HG02885 (cell line): ENCODE data around the gene URM1.
A peak's percentile ranks its signal among the peaks of the same experiment; 100 is the strongest.

Source experiments
- ATAC-seq: cut with Tn5 transposase; IDR thresholded peaks from one replicate; pipeline ENCODE4 v1.9.1; 2021; ENCODE audit warnings: mild to moderate bottlenecking; ENCODE audit not compliant: unreplicated experiment, poor library complexity

Gene URM1

DNA sequence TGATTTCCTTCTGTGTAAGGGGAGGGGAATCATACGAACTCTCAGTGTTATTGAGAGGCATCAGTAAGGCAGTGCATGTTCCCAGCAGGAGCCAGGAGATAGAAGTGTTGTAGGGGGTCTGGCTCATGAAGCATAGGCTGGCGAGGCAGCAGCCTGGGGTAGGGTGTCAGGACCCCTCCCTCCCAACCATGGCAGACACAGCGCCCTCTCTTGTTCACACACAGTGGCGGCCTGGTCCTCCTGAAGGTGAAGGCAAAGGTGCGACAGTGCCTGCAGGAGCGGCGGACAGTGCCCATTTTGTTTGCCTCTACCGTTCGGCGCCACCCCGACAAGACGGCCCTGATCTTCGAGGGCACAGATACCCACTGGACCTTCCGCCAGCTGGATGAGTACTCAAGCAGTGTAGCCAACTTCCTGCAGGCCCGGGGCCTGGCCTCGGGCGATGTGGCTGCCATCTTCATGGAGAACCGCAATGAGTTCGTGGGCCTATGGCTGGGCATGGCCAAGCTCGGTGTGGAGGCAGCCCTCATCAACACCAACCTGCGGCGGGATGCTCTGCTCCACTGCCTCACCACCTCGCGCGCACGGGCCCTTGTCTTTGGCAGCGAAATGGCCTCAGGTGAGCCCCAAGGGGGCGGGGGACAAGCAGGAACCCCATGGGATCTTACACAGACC is 26.1 kb upstream of the URM1 start:
- ATAC-seq, result no peak

DNA sequence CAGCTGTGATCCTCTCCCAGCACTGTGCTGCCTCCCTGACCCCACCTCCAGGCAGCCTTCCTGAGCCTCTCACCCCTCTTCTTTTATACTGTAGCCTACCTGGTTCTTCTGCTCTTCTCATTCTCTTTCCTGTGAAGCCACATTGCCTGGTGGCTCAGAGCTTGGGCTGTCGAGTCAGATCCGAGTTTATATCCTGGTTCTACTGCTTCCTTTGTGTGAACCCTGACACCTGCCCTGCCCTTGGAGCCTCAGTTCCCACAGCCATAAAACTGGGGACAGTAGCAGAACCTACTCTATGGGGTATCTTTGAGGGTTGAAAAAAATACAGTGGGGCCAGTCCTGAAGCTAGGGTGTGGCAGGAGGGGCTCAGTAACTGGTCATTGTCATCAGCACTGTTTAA is 22.0 kb upstream of the URM1 start:
- no peak for ATAC-seq

DNA sequence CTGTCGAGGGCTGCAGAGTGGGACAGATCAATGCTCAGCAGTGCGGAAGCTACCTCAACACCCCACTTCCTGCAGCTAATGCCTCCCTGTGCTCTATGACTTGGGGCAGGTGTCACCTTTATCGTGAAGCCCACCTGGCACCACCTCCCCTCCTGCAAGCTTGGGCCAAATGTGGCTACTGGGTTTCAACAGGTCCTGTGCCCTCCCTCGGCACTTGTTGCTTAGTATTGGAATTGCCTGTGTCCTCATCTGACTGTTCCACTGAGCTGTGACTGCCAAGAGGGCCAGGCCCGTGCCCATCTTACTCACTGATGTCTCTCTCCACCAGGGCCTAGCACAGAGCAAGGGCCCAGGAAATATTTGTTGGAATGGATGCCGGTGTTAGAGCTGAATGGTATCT is 21.4 kb upstream of the URM1 start:
- ATAC-seq, result no peak

DNA sequence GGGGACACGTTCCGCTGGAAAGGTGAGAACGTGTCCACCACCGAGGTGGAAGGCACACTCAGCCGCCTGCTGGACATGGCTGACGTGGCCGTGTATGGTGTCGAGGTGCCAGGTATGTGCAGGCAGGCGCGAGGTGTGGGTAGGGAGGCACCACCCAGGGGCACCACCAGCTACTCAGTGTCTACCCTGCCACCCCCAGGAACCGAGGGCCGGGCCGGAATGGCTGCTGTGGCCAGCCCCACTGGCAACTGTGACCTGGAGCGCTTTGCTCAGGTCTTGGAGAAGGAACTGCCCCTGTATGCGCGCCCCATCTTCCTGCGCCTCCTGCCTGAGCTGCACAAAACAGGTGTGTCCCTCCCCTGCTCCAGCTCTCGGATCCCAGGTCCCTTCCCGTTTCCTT is 15.7 kb upstream of the URM1 start:
- no peak for ATAC-seq

DNA sequence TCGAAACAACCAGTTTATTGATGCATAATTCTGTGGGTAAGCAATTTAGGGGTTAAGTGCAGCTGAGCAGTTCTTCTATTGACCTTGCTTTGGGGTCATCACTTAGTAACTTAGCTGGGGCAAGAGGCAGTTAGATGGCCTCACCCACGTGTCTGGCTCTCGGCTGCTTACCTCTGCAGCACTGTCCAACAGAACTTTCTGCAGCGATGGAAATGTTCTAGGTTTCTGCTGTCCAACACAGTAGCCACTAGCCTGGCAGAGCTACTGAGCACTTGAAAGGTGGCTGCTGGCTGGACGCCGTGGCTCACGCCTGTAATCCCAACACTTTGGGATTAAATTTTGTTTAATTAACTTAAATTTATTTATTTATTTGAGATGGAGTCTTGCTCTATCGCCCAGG is 13.1 kb upstream of the URM1 start:
- no peak for ATAC-seq

DNA sequence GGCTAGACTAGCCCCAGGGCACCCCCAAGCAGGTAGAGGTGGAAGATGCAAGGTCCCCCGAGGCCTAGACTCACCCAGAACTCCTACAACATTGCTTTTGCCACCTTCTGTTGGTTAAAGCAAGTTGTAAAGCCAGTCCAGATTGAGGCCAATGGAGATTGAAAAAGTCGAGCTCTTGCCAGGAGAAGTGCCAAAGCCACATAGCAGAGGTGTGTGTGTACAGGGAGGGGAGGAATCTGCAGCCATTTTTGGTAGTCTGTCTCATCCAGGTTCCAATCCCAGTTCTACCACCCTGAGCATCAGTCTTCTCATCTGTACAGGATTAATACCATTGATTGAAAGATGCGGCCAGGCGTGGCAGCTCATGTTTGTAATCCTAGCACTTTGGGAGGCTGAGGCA is 12.3 kb upstream of the URM1 start:
- ATAC-seq, result no peak

DNA sequence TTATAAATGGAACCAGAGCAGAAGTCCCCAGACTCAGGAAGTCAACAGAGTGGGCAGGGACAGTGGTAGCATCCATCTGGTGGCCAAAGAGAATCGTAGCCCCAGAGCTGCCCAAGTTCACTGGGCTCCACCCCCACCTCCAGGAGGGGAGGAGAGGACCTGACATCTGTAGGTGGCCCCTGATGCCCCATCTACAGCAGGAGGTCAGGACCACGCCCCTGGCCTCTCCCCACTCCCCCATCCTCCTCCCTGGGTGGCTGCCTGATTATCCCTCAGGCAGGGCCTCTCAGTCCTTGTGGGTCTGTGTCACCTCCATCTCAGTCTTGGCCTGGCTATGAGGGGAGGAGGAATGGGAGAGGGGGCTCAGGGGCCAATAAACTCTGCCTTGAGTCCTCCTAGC is 10.3 kb upstream of the URM1 start:
- no peak for ATAC-seq

DNA sequence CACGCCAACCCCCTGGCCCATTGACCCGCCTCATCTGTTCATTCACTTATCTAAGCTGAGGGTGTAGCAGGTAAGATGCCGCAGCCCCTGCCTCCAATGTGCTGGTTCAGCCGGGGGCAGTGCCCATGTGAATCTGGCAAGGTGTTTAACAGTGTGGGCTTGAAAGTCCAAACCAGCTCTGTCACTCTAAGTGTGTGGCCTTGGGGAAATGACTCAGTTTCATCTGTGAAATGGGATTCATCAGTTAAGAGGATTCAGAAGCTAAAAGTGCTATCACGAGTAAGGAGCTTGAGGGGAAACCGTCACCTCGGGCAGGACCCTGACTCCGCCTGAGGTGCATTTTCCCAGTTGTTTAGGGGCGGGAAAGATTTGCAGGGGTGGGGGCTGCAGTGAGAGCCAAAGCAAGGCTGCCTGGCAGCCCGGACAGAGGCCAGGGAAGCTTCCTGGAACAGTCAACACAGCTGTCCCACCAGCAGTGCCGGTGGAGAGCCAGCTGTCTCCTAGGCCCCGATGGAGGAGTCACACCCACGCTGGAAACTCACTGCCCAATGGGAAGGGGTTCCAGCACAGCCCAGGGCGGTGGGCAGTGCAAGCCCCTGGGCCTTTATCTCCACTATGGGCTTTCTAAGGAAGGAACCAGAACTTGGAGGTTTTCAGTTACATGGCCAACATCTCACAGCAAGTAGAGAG is 9.7 kb upstream of the URM1 start:
- no peak for ATAC-seq

DNA sequence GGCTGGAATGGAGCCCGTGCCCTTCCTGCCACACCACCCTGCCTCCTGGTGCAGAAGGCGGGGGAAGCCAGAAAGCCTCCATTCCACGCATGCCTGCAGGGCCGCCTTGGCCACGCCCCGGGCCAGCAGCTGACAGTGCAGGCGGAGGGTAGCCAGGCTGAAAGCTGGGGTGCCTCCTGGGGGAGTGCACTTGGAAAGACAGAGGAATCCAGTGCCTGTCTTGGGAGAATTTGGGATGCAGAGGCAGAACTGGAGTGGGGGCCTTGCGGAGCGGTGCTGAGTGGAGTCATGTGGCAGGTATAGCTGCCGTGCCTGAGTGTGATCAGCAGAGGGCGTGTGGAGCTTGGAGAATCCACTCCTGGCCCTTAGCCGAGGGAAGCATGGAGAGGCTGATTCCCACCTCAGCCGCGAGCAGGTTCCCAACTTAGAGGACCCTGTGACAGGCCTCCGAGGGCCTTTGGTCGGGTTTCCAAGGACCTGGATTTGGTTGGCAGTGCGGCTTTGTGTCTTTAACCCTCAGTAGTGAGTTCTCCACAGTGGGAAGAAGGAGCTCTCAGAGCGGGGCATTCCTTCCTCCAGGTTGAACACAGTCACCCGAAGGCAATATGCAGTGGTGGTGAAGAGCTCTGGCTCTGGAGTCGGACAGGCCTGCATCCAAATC is 9.1 kb upstream of the URM1 start:
- ATAC-seq, result peak; percentile 51

DNA sequence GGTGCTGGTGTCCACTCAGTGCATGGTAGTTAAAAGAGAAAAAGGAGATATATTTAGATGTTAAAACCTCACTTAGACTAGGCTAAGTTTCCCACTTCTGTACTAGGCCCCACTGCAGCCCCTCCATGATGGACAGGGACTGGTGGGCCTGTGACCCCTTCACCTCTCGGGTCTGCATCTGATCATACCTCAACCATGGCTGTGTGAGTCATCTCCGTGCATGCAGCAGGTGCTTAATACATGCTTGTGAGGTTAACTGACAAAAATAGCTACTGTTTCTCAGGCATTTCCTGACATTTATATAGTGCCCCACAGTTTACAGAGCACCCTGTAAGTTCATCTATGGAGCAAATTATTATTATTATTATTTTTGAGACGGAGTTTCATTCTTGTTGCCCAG is 8.4 kb upstream of the URM1 start:
- no peak for ATAC-seq

DNA sequence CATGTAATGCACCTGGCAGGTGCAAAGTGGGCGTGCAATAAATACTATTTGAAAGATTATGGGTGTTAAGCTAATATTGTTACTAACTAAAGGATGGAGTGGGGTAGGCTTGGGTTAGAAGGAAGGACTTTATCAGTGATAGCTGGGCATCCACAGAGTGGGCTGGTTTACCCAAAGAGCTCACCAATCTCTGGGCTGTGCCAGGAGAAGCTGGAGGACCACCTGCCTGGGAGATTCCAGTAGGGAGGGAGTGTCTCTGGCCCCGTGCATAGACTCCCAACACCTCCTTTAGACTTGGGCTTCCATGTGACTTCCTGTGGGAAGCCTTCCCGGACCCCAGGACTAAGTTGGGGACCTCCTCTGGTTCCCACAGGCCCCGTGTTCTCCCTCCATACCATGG is 5.6 kb upstream of the URM1 start:
- ATAC-seq, result no peak

DNA sequence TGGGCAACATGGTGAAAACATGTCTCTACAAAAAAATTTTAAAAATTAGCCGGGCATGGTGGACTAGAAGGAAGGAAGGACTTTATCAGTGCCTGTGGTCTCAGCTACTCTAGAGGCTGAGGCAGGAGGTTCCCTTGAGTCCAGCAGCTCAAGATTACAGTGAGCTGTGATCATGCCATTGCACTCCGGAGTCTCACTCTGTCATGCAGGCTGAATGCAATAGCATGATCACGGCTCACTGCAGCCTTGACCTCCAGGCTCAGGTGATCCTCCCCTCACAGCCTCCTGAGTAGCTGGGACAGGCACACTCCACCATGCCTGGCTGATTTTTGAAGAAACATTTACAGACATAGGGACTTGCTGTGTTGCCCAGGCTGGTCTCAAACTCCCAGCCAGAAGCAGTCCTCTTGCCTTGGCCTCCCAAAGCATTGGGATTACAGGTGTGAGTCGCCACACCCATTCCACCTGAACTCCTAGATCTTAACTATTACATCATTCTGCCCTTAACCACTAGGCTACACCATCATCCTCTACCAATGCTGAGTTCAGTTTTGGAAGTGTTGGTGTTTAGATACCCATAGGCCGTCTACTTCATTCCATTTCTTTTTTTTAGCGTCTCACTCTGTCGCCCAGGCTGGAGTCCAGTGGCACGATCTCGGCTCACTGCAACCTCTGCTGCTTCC is 2.0 kb upstream of the URM1 start:
- ATAC-seq, result no peak

DNA sequence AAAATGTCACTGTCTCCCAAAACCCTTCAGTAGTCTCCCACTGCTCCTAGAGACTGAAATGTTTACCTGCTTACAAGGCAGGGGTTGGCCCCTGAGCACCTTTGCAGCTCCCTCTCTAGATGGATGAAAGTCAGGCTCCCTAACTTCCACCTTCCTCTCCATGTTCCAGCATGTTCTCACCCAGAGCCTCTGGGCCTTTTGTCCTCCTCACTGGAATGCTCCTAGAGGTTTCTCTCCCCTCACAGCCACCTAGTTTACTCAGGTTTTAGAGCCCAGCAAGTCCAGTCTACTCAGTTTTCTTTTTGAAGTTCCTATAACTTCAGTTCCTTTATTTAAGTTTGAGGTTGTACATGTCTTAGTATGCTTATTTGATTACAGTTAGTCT is 815 bp upstream of the URM1 start:
- ATAC-seq, result no peak

DNA sequence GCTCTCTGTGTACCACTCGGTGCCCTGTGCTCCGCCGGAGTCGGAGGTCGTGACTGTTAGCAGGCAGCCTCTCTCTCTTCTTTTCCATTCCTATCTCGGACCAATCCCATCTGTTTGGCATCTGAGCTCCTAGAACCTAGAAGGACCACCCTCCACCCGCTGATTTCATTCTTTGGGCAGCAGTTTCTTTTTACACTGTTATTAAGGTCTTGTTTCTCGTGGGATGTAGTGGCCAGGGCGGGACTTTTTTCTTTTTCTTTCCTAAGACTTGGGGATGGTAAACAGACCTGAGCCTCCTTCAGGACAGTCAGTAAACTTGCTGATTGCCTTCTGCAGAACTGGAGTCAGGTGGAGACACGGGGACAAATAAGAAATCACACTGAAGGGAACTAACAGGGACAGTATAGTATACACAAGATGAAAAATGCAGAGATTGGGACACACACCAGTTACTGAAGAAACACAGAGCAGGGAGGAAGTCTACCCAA is 500 bp downstream of the URM1 start:
- no peak for ATAC-seq

DNA sequence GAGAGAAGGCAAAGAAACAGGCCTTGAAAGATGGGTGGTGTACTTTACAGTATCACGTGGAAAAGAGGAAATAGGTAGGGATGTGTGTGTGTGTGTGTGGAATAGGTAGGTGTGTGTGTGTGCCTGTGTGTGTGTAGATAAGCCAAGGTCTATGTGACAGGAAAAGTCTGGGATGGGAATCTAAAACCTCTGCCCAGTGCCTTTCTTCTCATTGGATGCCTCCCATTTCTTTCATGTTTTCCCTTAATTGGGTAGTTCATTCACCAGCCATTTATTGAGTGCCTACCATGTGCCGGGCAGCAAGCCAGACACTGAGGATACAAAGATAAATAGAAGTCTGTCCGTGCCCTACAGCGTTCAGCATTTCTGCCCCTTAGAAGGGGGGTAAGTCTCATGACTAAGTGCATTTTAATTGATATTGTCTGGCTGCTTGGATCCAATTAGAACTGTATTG is 1.0 kb downstream of the URM1 start:
- ATAC-seq, result no peak

DNA sequence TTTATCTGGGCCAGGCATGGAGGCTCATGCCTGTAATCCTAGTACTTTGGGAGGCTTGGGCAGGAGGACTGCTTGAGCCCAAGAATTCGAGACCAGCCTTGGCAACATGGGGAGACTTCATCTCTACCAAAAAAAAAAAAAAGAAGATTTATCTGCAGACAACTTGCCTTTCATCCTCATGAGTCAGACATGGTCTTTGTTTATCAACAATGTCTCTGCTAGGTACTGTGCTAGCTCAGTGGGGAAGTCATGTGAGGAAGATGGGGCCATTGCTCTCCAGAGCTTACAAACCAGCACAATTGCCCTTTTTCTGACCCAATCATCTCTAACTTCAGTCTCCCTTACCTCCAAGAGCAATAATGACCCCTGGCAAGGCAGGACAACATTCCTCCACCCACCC is 1.6 kb downstream of the URM1 start:
- no peak for ATAC-seq

DNA sequence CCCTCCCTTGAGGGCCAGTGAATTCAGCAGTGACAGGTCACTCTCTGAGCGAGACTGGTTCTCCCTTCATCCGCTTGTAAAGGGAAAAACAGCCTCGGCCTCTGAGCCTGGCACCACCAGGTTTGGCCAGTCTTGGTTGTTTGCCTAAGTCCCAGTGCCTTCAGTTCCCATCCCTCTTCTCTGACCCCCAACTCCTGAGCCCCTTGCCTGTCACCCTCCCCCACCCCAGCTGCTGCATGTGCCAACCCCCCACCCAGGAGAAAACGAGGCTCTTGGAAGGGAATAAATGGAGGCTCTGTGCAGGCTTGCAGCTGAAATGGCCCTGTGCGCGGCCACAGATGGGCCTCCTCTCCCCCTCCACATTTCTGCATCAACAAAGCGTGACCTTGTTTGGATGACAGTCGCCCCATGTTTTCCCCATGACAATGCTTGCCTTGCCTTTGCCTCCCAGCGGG is 3.1 kb downstream of the URM1 start:
- ATAC-seq, result no peak

DNA sequence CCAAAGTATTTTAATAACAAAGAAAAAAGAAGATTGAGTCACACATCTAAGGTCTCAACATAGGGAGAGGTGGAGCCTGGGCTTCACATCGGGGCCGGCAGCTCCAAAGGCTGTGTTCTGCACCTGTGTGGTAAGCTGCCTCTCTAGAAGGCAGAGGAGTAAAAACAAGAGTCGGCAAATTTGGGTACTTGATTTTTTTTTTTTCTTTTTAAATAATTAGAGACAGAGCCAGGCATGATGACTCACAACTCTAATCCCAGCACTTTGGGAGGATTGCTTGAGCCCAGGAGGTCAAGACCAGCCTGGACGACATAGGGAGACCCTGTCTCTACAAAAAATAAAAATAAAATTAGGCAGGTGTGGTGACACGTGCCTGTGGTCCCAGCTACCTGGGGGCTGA is 4.7 kb downstream of the URM1 start:
- no peak for ATAC-seq

DNA sequence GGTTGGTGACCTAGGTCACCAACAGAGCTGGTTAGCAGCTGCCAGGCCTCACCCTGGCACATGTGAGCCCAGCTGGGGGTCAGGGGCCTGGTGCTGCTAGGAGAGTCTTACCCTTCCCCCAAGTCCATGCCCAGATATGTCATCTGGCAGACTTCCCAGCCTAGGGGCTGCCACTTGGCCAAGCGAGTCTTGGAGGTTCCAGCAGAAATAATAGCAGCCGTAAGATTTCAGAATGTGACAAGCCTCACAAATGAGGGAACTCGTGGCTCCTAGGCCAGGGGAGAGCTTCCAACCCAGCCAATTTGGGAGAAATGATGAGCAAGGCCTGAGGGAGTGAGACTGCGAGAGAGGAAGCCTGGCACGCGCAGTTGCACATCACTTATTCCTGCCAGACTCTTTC is 11.1 kb downstream of the URM1 start:
- no peak for ATAC-seq

DNA sequence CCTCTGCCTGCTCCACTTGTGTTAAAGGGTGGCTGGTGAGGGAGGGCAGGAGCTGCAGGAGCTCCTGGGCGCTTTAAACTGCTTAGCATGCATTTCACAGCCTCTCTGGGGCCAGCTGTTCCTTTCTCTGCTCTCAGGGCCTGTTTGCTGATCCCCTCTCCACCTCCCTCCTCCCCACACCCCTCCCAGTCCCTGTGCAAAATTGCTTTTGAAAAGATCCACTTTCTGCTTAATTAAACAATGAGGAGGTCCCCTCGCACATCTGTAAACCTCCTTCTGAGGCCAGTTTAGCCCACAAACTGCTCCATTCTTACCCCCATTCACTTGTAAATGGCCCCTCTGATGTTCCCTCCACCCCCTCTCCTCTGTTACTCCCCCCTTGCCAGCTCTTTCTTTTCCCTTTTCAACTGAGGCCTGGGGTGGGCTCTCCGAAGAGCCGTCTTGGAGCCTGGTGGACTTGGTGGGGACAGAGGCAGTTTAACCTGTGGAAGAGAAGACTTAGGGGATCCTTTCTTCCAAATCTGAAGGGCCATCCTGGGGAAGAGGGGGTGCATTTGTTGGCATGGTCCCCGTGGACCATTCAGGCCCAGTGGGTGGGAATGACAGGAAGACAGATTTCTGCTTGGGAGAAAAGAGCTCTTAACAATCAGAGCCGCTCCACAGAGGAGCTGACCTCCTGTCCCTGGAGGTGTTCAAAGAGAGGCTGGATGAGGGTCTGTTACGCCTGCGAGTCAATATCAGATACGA is 12.0 kb downstream of the URM1 start:
- ATAC-seq, result no peak
